Measurements from ENCODE around the gene RERE.
"Not testable (repeated sequence)": the region's sequence is repeated elsewhere in the genome, so short reads cannot be mapped to it uniquely, and the experiment has no call there.

RERE gene

GRCh38 chr1:8602471-8603219 is 214.8 kb downstream of the RERE start:
- DNase-seq (ENCODE audit: low spot score), result no peak

DNA sequence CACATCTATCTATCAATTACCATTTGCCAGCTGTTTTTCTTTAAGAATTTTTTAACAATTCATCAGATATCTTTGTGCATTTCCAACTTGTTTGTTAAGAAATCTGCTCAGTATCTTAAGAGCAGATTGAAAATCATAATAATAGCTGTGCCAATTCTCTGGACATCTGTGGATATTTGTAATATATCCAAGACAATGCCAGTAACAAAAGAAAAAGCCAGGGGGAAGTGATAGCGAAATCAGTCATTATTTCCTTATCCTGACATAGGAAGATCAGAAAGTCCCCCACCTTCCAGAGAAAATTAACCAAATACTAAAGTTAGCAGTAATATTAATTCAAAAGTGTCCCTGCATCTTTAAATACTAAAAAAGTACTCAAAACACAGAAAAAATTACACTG is 217.1 kb downstream of the RERE start:
- DNase-seq (ENCODE audit: low spot score), result no peak

DNA sequence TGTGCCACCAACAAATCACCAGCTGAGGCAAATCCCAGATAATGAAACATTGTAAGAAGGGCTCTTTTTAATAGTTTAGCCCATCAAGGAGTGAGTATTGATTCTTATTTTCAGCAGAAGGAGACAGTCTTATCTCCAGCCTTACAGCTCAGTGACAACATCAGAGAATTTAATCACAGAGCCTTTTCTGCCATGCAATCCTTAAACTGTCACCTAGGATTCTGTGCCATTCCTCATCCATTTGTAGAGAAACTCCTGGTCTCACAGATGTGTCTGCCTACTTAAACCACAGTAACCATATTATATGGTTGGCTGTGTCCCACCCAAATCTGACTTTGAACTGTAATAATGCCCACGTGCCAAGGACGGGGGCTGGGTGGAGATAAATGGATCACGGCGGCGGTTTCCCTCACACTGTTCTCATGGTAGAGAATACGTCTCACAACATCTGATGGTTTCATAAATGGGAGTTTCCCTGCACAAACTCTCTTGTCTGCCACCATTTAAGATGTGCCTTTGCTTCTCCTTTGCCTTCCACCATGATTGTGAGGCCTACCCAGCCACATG is 217.7 kb downstream of the RERE start:
- no peak for DNase-seq (ENCODE audit: low spot score)

DNA sequence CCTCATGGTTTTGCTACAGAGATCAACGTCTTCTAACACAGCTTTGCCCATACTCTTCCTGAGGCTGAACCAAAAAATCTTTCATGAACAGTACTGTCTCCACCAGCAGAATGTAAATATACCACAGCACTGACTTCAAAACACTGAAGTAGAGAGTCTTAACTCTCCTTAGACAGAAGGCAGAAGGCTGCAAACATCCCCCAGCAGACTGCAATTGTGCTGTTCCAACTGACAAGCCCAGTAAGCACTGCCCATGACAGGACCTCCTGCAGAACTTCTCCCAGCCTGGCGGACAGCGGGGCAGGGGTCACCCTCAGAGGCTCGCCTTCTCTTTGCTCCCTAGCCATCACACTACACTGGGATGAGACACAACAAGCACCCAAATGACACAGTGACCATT is 218.7 kb downstream of the RERE start:
- DNase-seq (ENCODE audit: low spot score), result peak; percentile 34

GRCh38 chr1:8598060-8598724 is 219.2 kb downstream of the RERE start:
- DNase-seq (ENCODE audit: low spot score), result peak; percentile 50

DNA sequence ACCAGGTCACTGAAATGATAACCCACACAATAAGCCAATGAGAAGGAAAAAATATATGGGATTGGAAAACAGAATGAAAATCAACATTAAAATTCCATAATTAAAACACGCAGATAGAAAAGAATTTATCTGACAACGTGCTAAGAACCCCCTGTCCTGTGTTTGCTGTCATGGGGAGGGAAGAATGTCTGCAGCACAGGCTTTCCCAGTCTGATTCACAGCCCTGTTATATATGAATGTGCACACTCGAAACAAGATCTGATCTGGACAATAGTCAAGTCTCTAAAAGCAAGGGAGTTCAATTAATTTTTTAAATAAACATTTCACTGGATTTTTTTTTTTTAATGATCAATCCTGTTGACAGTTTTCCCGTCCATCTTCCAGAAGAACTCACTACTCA is 220.0 kb downstream of the RERE start:
- no peak for DNase-seq (ENCODE audit: low spot score)

DNA sequence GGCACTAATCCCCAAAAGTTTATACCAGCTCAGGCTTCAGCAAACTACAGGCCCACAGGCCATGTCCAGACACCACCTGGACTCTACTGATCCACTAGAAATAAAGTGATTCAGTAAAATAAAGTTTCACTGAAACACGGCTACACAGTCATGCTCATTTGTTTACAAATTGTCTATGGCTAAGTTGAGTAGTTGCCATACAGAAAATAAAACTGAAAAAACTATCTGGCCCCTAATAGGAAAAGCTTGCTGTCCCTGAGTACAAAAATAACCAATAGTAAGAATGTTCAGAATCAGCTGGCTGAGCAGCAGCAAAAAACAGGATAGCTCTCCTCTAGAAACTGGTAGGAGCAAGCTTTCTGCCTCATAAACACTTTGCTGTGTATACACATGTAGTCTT is 221.5 kb downstream of the RERE start:
- no peak for DNase-seq (ENCODE audit: low spot score)

DNA sequence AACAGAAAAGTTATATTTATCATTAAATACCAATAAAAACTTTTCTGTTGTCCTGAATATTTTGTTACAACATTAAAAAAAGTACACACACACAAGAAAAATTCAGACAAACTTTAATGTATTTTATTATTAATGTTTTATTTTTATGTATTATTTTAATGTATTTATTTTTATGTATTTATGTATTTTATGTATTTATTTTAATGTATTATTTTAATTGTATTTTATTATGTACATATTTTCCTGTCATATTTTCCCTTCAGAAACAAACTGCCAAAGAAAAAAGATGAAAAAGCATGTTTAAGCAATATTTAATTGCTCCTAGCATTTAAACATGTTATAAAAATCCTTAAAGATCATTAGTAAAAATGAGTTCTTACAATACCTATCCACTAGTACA is 222.1 kb downstream of the RERE start:
- DNase-seq (ENCODE audit: low spot score), result no peak

DNA sequence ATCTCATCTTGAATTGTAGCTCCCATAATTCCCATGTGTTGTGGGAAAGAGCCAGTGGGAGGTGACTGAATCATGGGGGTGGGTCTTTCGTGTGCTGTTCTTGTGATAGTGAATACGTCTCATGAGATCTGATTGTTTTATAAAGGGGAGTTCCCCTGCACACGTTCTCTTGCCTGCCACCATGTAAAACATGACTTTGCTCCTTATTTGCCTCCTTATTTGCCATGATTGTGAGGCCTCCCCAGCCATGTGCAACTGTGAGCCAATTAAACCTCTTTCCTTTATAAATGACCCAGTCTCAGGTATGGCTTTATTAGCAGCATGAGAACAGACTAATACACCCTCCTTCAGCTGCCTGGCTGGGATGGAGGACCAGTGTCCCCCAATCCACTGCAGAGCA is 224.1 kb downstream of the RERE start:
- DNase-seq (ENCODE audit: low spot score), result not testable (repeated sequence)

DNA sequence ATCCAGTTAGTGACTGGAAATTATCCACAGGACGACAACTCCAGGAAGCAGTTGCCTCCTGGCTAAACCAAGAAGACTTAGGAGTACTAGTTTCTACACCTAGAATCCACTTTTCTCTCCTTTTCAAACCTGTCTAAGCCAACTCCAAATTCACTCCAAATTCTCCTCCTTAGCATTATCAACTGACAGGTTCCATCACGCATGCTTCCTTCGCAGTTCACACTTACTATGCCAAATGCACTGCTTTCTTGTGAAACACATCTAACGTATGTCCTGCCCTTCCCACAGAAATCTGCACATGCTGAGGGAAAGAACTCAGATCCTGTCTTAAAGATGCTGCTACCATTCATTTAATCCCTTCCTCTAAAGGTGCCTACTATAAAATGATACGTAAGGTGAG is 225.9 kb downstream of the RERE start:
- DNase-seq (ENCODE audit: low spot score), result no peak

DNA sequence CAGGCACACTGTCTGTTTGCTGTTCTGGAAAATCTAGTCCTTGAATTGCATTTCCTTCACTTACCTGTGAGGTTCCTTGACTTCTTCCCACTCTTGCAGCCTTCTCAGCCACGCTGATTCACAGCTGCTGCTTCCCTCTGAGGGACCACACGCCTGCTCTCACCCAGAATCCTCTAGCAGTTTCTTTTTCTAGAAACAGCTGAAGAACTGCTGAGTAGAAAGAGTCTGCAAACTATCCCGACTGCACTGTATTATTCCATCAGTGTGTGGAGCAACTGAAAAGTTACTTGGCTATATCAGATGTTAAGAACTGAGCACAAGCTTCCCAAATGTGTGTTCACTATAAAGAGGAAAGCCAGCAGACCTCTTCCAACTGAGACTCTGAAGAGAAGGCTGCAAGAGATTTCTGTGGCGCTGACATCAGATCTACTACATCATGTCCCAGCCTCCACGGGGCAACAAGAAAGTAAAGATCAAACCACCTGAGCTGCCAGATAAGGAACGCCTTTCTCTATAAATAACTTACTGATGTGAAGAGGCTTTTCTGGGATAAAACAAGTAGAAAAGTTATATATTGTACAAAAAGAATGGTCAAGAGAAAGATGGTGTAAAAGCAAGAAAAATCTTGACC is 226.6 kb downstream of the RERE start:
- no peak for DNase-seq (ENCODE audit: low spot score)

- no peak for DNase-seq (ENCODE audit: low spot score)
Measured at GRCh38 chr1:8589571-8589970, 227.9 kb downstream of the RERE start.

- no peak for DNase-seq (ENCODE audit: low spot score)
Measured at GRCh38 chr1:8587784-8588183, 229.7 kb downstream of the RERE start.

- DNase-seq (ENCODE audit: low spot score), result no peak
Measured at GRCh38 chr1:8586438-8586837, 231.0 kb downstream of the RERE start.

- no peak for DNase-seq (ENCODE audit: low spot score)
Measured at GRCh38 chr1:8584316-8584715, 233.1 kb downstream of the RERE start.

- no peak for DNase-seq (ENCODE audit: low spot score)
Measured at GRCh38 chr1:8583031-8583430, 234.4 kb downstream of the RERE start.

GRCh38 chr1:8580566-8580965 is 236.9 kb downstream of the RERE start:
- DNase-seq (ENCODE audit: low spot score), result no peak

- no peak for DNase-seq (ENCODE audit: low spot score)
Measured at GRCh38 chr1:8578936-8579335, 238.5 kb downstream of the RERE start.

DNA sequence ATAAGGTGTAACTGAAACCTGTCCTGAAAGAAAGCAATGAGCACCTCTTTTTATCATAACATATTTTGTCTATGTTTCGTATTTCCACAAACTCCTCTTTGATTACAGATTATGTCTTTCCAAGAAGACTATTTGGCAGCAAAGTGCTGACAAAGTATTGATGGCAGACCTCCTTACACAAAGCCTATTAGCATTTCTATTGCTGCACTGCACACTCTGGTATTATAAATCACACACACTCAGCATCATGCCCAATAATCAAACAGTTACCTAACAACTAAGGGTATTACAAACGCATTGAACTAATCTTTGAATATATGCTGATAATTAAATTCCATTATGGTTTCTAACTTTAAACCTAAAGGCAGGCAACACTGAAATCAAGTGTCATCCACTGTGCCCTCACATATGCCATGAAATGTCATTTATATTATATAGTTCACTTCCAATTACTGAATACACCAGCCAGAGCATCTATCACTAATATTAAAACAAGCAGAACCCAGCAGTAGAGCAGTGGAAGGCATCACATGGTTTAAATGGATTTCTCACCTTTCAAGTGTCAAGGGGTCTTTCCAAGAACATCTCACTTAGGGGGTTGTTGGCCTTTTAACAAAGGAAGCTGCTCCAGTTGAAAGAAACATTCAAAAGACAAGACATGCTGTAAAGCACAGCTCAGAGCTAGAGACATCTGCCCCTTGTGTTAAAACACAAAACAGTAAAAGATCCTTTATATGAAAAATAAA is 239.1 kb downstream of the RERE start:
- no peak for DNase-seq (ENCODE audit: low spot score)

DNA sequence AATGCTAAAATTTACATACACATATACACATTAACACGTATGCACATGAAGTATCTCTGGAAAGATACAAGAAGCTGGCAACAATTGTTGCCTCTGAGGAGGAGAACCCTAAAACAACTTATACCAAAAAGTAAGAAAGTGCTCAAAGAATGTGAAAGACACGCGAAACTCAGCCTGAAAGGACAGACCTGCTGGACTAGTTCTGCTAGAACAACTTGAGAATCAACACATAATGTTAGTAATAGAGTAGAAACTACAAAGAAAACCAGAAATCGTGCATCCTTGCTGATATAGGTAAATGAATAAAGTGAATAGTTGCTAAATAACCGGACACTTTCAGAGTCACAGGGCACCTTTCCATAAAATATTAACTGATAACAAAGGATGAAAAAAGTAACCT is 242.5 kb downstream of the RERE start:
- no peak for DNase-seq (ENCODE audit: low spot score)

DNA sequence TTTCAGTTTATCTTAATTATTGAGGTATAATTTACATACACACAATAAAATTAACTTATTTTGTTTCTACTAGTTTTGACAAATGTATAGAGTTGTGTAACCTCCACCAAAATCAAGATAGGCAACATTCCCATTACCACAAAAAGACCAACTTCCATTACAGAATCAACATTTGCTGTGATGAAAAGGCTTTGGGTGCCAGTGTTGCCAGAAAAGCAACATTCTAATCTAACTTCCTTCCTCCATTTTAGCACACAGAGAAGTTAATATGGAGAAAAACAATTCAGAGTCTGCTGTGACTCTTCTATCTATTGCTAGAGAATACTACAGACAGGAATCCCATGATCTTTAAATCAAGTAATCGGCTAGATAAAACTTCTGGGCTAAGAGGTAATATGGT is 245.3 kb downstream of the RERE start:
- no peak for DNase-seq (ENCODE audit: low spot score)

- DNase-seq (ENCODE audit: low spot score), result no peak
Measured at GRCh38 chr1:8571200-8571984, 246.0 kb downstream of the RERE start.

All from iPS-NIHi11 (cell line).